Stimulated activated CD8-positive, alpha-beta memory T cell treated with anti-CD3 and anti-CD28 coated beads, Interleukin-12 subunit alpha, Interleukin-12 subunit beta, amount 100 ng/mL, for 4 hours (primary cell): ENCODE data around the gene RGPD8.
"Not testable (repeated sequence)": the region's sequence is repeated elsewhere in the genome, so short reads cannot be mapped to it uniquely, and the experiment has no call there.

ENCODE experiments used
- DNase-seq: peaks from one replicate; pipeline ENCODE4 v3.0.0-alpha.2; 2020; ENCODE audit warnings: low read depth

Gene RGPD8

DNA sequence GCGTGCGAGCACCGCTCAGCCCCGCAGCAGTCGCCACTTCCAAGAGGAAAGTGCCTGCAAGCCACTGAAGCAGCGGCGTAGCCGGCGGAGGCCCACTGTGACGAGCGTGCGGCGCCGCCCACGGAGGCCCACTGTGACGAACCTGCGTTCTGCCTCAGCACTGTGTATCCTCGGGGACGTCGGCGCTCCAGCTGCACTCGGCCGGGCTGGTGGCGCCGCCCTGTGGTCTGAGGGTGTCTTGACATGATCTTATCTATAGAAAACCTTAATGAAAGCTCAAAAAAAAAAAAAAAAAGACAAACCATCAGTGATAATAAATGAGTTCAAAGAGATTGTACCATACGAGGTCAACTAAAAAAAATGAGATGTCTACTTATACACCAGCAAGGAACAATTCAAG is at the start of gene RGPD8:
Gene RGPD8, minus strand, starts transcription at position 166 of the 400 bp plus-strand sequence. CDS start 192 bp downstream, outside the sequence.
- peak; percentile 85 for DNase-seq

DNA sequence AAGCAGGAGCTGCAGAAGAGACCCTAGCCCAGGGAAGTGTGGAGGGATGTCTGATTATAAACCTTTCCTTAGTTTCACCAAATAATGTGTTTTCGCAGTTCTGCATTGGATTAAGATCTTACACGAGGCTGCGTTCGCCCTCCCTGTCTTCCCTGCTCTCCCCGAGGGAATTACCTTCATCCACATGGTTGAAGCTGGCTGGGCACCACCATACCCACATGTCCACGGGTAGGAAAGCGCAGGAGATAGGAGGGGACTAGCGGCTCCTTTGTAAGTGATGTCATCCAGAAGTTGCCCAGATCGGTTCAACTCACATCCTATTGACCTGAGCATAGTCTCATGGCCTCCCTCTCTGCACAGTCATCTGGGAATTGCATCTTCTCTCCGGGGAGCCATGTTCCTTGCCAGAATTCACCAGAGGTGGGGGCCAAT is 49.6 kb upstream of the RGPD8 start:
- no peak for DNase-seq

DNA sequence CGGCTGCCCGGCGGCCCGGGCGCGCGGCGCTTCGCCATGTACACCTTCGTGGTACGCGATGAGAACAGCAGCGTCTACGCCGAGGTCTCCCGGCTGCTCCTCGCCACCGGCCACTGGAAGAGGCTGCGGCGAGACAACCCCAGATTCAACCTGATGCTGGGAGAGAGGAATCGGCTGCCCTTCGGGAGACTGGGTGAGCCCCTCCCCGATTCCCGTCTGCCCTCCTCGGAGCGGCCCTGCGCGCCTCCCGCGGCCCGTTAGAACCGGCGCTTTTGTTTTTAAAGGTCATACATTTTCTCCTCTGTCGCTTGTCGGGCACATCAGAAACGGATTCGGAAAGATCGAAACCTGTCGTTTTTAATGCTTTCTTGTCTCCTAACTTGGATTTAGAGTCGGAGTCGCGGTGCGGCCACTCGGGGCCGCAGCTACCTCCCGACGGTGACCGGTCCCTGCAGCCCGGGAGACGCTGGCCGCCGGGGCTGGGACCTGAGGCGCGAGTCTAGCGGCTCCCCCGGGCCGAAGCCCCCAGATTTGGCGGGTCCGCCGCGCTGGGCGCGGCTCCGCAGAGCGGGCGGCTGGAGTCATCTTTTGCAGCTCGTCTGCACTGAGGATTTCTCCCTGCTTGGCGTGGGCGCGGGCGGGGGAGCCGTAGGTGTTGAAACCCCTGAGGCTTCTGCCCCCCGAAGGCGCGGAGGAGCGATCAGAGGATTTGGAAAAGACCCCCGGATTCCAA is 49.0 kb upstream of the RGPD8 start:
- DNase-seq, result peak; percentile 14

DNA sequence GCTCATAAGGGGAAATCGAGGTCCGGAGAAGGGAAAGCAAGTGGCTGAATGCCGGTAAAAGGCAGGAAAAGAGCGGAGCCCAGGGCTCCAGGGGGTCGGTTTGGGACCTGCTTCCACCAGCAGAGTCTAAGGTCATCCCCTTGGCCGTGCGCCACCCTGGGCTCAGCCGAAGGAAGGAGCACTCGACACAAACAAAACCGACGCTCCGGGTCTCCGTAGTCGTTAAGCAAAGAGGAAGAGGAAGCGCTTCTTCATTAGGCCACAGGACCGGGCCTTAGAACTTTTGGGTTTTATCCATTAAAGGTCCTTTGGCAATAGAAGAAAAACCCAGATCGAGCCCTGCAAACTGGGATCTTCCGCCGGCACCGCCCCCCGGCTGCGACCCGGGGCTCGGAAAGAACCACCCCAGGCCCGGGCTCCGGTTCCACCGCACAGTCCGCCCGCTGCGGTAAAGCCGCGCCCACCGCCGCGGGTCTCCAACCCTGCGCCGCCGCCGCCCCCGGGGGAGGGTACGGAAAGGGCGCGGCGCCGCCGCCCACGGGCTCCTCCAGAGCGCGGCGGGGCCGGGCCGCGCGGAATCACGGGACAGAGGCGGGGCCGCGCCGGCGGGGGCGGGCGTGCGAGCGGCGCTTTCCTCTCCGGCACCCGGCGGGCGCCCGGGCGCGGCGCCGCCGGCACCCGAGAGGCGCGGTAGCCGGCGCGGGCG is 48.2 kb upstream of the RGPD8 start, which contains the start of gene TTL:
Gene TTL, plus strand, starts transcription at position 629 of the 706 bp plus-strand sequence. CDS start 189 bp downstream, outside the sequence.
- DNase-seq, result peak; percentile 71

DNA sequence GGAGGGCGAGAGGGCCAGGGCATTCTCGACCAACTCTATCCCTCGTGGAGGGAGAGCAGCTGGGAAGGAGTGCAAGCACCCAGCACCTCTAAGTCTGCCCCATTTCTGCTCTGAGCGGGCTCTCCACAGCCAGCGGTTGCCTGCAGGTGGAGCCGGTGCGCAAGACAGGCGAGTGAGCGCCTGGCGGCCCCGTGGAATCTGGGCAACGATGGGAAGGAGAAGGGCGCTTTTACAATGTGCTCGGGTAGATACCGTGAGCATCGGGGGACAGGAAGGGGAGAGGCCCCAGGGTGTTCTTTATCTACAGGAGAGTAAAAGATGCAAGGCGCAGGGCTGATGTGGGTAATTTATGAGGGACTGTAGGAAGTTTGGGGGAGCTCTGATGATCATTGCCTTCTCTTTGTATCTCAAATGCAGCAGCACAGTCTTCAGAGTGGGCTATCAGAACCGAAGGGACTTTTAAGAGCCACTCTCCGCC is 47.6 kb upstream of the RGPD8 start:
- DNase-seq, result peak; percentile 70

DNA sequence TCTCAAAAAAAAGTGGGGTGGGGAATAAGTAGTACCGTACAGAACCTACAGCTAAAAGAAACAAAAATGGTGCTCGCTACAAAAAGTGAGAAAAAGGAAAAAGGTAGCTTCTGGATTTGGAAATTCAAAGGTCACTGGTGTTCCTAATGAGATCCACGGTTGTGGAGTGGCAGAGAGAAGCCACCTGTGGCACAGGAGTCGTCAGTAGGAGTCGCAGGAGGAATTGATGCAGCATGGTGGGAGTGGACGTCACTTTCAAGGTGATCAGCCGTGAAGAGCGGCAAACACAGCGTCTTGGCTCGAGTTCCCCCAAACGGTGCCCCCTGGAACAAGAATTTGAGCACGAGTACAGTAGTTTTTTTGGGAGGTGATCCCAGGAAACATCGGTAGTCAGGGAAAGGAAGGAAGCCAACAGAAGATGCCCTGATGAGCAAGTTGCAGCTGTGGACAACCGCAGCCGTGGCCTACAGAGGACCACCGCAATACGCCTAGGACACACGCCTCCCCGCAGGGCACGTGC is 47.1 kb upstream of the RGPD8 start:
- DNase-seq, result no peak

DNA sequence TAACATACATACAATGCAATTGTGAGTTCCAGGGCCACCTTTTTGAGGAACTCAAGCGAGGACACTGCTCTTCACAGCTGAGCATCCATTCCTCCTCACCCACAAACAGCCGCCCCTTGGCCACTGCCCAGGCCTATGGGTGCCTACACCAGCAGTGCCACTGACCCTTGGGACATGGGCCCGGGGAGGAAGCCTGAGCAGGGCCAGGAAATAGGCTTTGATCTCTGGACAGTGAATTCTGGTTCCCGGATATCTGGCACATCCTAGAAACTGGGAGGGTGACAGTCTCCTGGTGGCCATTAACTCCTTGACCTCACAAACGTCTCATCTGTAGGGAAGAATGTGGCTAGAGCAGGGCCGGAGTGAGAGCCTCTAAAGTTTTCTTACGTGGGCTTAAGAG is 43.0 kb upstream of the RGPD8 start:
- no peak for DNase-seq

DNA sequence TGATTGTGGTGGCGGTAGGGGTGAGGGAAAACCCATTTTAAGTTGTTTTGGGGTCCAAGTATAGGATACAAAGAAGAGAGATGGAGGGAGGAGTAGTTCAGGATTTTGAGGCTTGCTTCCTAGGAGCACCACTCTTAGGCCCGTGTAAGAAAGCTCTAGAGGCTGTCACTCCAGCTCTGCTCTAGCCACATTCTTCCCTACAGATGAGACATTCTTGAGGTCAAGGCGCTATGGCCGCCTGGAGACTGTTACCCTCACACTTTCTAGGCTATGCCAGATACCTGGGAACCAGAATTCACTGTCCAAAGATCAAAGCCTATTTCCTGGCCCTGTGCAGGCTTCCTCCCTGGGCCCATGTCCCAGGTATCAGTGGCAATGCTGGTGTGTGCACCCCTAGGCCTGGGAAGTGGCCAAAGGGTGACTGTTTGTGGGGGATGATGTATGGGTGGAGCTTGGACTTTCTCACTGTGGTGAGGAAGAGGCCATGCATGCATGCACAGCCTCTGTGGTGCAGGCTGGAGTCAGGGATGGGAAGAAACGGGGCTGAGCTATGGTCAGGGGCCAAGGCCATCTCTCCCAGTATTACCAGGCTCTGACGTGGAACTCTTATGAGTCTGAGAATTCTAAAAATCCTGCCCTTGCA is 41.5 kb upstream of the RGPD8 start:
- DNase-seq, result no peak

DNA sequence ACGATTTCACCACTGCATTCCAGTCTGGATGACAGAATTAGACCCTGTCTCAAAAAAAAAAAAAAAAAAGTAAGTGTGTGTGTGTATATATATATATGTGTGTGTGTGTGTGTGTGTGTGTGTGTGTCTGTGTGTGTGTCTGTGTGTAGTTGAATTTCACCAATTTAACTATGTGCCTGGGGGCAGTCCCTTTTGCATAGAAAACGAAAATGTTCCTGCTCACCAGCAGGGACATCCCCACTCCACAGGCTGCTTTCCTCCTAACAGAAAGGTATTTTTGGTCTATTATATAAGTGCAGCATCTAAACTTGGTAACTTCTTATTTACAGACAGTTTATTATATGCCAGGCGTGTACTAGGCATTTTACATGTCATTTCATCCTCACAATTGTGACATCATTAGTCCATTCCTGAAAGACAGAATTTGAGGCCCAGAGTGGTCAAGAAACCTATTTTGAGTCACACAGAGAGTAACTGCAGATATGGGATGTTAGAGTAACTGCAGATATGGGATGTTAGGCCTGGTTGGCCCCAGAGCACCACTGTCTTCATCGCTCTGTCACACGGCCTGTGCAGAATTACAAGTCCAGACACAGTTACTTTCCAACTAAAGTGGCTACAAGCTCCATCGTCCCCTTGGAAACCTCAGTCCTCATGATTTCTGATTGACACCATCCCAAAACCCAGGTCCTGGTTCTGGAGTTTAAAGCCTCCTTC is 39.3 kb upstream of the RGPD8 start:
- no peak for DNase-seq

DNA sequence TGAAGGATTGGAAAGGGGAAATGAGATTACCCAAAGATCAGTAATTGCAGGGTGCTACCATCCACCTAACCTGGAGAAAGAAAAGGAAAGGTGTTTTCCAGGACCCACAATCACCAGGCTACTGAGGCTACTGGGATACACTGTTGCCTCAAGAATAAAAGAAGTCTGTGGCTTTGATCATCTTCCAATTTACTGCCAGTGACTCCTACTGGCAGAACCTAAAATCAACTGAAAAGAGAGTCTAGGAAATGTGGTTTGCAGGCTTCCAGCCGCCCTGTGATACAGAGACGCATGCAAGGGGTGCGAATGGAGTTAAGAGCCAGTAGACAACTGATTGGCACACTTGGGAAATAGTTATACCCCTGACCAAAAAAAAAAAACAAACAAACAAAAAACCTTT is 31.9 kb upstream of the RGPD8 start:
- DNase-seq, result no peak

DNA sequence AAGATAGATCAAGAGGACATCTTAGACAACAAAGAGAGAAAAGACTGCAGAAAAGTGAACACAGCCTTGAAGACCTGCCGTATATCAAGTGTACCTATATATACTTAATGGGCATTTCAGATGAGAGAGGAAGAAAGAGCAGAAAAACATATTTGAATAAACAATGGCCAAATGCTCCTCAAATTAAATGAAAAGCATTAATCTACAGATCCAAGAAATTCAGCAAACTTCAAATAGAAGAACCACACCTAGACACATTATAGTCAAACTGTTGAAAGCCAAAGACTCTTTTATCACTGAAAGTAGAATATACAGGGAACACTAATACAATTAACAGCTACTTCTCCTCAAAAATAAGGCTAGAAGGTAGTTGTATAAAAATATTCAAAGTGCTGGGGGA is 29.8 kb upstream of the RGPD8 start:
- no peak for DNase-seq

DNA sequence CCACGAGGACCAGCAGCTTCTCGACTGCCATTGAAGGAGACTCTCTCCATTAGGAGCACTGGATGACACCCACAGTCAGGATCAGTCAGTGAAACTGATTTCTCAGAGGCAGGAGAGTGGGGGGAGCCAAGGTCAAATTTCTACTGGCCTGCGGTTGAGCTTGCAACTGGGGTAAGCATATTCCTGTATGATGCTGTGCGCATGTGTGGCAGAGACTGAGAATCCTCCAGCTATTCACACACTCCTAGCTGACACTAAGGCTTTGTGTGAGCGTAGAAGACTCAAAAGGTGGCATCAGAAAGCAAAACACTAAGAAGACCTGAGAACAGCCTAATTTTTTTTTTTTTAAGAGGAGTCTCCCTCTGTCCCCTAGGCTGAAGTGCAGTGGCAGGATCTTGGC is 28.7 kb upstream of the RGPD8 start:
- DNase-seq, result no peak

DNA sequence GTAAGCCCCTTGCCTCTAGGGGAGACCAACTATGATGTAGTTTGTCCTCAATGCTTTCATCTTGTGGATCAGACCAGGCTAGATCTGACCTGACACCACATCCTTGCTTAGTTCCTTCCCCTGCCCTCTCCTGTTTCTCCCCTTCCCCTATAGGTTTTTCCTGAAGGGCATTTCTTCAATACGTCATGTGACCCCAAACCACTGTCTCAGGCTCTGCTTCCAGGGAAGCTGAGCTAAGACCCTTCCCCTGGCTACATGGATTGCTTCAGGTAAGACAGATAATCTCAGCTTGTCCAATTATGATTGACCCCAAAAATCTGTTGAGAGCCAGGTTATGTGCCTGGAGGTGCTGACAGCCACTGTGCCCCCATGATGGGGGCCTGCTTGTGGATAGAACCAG is 25.9 kb upstream of the RGPD8 start:
- no peak for DNase-seq

DNA sequence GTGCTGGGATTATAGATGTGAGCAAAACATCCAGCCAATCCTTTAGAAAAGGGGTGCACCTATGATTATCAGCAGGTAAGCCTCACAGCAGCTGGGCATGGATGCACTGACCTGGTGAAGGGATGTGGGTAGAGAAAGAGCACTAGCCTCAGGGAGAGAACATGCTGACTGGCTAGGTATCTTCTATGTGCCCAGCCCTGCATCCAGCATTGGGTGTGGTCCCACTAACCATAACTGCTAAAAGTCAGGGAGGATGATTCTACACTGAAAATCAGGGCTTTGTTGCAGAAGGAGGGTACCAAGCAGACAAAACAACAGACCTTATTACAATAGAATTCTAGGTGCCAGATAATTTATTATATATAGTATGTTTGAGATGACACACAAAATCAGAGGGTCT is 21.1 kb upstream of the RGPD8 start:
- DNase-seq, result no peak

DNA sequence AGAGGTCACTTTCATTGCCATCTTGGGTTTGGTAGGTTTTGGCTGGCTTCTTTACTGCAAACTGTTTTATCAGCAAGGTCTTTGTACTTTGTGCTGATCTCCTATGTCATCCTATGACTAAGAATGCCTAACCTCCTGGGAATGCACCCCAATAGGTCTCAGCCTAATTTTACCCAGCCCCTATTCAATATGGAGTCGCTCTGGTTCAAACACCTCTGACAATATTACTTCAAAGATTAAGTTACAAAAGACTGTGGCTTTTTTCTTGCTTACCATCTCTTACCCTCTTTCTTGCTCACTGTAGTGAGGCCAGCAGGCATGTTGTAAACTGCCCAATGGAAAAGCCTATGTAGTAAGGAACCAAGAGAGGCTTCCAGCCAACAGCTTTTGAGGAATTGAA is 17.9 kb upstream of the RGPD8 start:
- DNase-seq, result no peak

DNA sequence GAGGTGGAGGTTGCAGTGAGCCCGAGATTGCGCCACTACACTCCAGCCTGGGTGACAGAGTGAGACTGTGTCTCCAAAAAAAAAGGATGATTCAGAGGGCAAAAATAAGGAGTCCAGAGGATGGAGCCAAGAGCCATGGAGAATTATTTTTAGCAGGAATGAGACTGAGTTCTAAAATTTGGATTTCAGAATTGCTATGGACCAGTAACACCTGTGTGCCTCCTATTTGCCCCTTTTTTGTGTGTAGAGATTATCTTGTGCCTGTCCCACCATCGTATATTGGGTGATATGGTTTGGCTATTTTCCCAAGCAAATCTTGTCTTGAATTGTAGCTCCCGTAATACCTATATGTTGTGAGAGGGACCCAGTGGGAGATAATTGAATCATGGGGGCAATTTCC is 16.4 kb upstream of the RGPD8 start:
- DNase-seq, result no peak

DNA sequence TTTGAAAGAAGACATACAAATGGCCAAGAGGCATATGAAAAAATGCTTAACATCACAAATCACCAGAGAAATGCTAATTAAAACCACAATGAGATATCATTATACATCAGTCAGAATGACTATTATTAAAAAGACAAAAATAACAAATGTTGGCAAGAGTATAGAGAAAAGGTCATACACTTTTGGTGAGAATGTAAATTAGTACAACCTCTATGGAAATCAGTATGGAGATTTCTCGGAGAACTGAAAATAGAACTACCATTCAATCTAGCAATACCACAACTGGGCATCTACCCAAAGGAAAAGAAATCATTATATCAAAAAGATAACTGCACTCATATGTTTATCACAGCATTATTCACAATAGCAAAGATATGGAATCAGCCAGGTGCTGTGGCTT is 10.8 kb upstream of the RGPD8 start:
- DNase-seq, result not testable (repeated sequence)

DNA sequence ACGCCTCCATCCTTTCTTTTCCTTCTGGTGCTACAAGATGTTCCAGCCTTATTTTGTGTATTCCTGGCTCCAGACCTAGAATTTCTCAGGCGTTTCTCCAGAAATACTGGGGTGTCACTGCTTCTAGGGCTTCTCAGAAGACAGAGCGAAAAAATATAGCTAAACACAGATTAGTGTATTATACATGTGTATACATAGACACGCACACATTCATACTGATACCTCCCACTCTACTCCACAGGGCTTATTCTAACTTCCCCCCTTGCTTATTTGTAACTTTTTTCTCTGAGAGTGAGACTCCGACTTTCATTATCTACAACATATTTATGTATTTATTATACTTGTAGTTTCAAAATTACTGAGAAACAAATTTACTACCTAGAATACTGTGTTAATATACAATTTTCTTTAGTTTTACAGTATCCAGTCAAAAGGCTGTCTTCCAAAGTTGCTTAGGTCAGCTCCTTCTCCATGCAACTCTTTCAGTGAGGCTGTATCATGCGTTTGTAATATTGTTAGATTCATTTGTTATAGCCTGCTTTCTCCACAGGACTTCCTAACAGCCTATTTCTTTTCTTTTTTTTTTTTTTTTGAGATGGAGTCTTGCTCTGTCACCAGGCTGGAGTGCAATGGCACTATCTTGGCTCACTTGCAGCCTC is 5.3 kb upstream of the RGPD8 start:
- not testable (repeated sequence) for DNase-seq

DNA sequence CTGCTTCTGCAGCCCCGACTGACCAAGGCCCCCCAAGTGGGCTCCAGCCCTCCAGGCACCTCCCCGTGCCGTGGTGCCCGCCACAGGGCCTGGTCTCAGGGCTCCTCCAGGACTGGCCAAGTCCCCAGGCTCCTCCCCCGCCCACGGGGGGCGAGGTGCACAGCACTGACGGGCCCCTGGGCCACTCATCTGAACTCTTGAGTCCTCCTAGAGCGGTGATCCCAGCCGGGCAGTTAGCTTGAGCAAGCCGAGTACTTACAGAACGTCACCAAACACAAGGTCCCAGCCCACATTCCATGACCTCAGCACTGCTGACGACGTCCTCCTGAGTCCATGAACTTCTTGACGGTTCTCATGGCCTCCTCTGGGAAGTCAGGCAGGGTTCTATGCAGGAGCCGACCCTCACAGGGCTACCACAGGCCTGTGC is 4.0 kb upstream of the RGPD8 start:
- not testable (repeated sequence) for DNase-seq

DNA sequence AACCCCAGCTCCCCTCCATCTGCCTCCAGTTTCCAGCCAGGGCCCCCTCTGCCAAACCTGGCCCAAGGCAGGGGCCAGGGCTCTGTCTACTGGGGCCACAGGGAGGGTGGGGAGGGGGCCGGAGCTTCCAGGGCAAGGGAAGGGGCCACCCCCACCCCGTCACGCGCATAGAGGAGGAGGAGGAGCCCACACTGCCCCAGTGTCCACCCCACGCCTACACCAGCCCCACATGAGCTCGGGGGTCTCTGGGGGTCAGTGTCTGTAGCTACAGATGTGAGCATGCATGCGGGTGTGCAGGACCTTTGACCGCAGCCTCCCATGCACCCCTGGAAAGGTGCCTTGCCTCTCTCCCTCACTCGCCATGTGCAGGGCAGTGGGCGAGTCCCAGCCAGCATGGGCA is 3.5 kb upstream of the RGPD8 start:
- not testable (repeated sequence) for DNase-seq

DNA sequence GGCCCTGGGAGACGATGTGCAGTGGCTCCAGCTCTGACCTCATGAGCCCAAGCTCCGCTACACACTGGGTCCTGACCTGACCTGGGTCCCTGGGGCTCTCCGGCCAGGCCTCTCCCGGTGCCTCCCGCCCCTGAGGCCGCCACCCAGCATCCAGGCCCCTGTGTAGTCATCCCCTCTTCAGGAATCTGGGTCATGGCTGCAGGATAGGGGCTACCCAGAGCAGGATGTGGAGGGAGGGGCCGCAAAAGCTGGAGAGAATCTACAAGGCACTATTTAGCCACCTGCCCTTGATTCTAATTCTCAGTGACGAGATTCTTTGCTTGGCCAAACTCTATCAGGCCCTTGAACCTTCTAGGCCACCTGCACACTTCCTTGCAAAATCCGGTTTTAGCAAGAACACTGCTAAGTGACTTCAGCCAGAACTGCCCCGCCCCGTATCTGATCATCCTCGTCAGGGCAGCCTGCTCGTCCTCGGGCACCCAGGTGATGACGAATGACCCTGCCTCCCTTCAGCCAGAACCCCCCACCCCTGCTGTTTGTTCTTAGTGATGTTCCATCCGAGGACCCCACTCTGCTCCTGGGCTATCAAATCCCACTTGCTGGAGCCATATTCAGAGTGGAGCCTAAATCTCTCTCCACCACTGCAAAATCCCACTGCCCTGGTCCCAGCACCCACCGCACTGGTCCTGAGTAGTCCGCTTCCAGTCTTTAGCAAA is 2.4 kb upstream of the RGPD8 start:
- DNase-seq, result not testable (repeated sequence)
